GM12875 (cell line): Measurements from ENCODE around the gene KCNJ16.

ENCODE experiments used
- H3K4me3 ChIP-seq: one replicate; pipeline ENCODE4 v1.5.1; 2011; ENCODE audit warnings: low read depth, low read length, control low read depth
- CTCF ChIP-seq: IDR thresholded peaks from 2 replicates; pipeline ENCODE4 v1.5.1; 2011; ENCODE audit warnings: low read depth, mild to moderate bottlenecking, control low read depth, inconsistent platforms, low read length, moderate library complexity, borderline replicate concordance; ENCODE audit not compliant: insufficient read depth

KCNJ16 gene

GRCh38 chr17:70081885-70082284, 6.9 kb downstream of the KCNJ16 start:
- no peak overlapping the region for H3K4me3 ChIP-seq

DNA sequence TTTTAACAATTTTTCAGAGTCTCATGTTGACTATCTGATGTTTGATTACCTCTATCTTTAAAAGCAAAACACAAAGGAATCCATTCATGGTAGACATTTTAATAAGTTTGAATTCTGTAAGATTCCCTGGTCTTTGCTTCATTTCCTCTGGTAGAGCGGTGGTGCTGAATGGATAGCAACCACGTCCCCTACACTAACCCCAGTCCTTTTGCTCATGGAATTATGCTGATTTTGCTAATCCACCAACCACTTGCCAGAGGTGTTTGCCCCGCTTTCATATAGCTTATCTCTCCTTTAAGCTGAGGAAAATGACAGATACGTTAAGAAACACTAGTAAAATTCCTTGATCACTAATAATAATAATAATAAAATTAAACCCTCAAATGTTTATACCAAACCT, 9.5 kb downstream of the KCNJ16 start:
- no peak for TF ChIP-seq CTCF
- no peak overlapping the region for H3K4me3 ChIP-seq

More at GRCh38 chr17:70081885-70082284, 6.9 kb downstream of the KCNJ16 start:
- no peak for TF ChIP-seq CTCF

GRCh38 chr17:70086516-70086915, 11.5 kb downstream of the KCNJ16 start:
- no peak for TF ChIP-seq CTCF

DNA sequence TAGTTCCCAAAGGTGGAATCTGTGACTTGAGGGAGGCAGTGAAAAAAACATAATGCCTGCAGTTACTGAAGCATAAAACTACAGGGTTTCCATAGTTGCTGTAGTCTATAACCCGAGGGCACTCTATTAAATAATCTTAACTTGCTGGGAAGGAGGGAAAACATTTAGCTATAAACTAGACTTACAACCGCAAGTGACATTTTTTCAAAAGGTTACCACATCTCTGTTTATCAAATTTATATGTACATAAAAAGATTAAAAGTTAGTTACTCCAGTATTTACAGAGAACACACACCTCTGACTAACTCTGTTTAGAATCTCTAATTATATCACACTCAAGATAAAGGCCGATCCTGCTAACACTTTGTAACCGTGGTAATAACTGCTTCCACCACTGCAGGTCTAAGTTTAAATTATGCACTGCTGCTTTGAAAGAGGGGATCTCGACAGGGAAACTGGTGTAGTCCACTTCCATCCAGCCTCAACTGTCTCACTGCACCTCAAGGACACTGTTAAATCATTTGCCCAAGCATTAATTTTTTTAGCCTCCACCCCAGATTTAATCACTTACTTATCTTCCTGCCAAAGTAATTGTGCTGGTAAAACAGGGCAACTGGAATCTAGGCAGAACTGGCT, 14.6 kb downstream of the KCNJ16 start:
- no peak overlapping the region for H3K4me3 ChIP-seq
- TF ChIP-seq CTCF: no peak

More at GRCh38 chr17:70086516-70086915, 11.5 kb downstream of the KCNJ16 start:
- H3K4me3 ChIP-seq: no peak overlapping the region

- no peak for TF ChIP-seq CTCF
- no peak overlapping the region for H3K4me3 ChIP-seq
These were observed 16.1 kb downstream of the KCNJ16 start for GRCh38 chr17:70091005-70091568.

GRCh38 chr17:70091696-70092095, 16.7 kb downstream of the KCNJ16 start:
- no peak for TF ChIP-seq CTCF
- H3K4me3 ChIP-seq: no peak overlapping the region

DNA sequence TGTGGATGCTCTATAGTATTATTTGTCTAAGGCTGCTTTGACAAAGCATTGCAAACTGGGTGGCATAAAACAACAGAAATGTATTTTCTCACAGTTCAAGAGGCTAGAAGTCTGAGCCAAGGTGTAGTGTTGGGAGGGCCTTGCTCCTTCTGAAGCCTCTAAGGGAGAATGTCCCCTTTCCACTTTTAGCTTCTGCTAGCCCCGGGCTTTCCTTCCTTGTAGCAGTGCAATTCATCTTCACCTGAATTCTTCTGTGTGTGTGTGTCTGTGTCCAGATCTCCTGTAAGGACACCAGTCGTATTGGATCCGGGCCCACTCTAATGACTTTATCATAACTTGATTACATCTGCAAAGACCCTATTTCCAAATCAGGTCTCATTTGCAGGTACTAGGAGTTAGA, 18.1 kb downstream of the KCNJ16 start:
- H3K4me3 ChIP-seq: no peak overlapping the region
- TF ChIP-seq CTCF: no peak
